Osteoblast (primary cell): Measurements from ENCODE around the gene FAM50A. TPM values are rescaled to one million over a fixed set of nuclear protein-coding genes. Genes with fewer than 3 reads are reported as not detected.
A peak's percentile ranks its signal among the peaks of the same experiment; 100 is the strongest.

Experiments
- DNase-seq: peaks from one replicate; pipeline ENCODE4 v3.0.0; 2011; ENCODE audit warnings: low spot score, mixed read lengths; ENCODE audit not compliant: insufficient read length; ENCODE audit errors: missing footprints
- H2AFZ ChIP-seq: 2 replicates; pipeline ENCODE4 v1.6.0; 2011; ENCODE audit warnings: mild to moderate bottlenecking, low read length
- H3K27ac ChIP-seq: 2 replicates; pipeline ENCODE4 v1.5.1; 2011; ENCODE audit warnings: mild to moderate bottlenecking, low read depth, low read length, moderate library complexity
- H3K27me3 ChIP-seq: 2 replicates; pipeline ENCODE4 v1.6.0; 2012; ENCODE audit warnings: mild to moderate bottlenecking, control low read depth, inconsistent platforms, low read length, moderate library complexity; ENCODE audit not compliant: insufficient read depth
- H3K36me3 ChIP-seq: 2 replicates; pipeline ENCODE4 v1.5.1; 2011; ENCODE audit warnings: mild to moderate bottlenecking, low read length, control low read depth, moderate library complexity; ENCODE audit not compliant: insufficient read depth
- H3K4me1 ChIP-seq: 2 replicates; pipeline ENCODE4 v1.5.1; 2011; ENCODE audit warnings: mild to moderate bottlenecking, low read length, control low read depth, moderate library complexity; ENCODE audit not compliant: insufficient read depth
- H3K4me2 ChIP-seq: 2 replicates; pipeline ENCODE4 v1.6.0; 2011; ENCODE audit warnings: mild to moderate bottlenecking, low read length; ENCODE audit not compliant: insufficient read depth
- H3K4me3 ChIP-seq: fragments of 200-600 bp; sonication (generic); 3 replicates; pipeline ENCODE4 v1.5.1; 2012; ENCODE audit warnings: mild to moderate bottlenecking, low read length, inconsistent platforms; ENCODE audit not compliant: insufficient read depth
- H3K79me2 ChIP-seq: 2 replicates; pipeline ENCODE4 v1.6.0; 2012; ENCODE audit warnings: mild to moderate bottlenecking, low read length, control low read depth, inconsistent platforms; ENCODE audit not compliant: insufficient read depth
- H3K9me3 ChIP-seq: 2 replicates; pipeline ENCODE4 v1.5.1; 2011; ENCODE audit warnings: low read depth, low read length, control low read depth
- H4K20me1 ChIP-seq: 2 replicates; pipeline ENCODE4 v1.6.0; 2012; ENCODE audit warnings: mild to moderate bottlenecking, low read length, control low read depth; ENCODE audit not compliant: insufficient read depth
- total RNA-seq: library from RNA; depleted of rRNA; stranded (reverse); fragments of >200 nt; gene quantifications from 2 replicates; pipeline ENCODE4 v1.2.3, GENCODE V29; 2012
- TF ChIP-seq, protein P1 (sequence below): IDR thresholded peaks from 2 replicates; pipeline ENCODE4 v1.5.1; 2011; ENCODE audit warnings: mild to moderate bottlenecking, low read depth, low read length, moderate library complexity; ENCODE audit errors: extremely low read depth

Gene FAM50A
- total RNA-seq, 1 donor = 48.1 TPM

GRCh38 chrX:154412468-154412867 lies 31.5 kb upstream of the FAM50A start:
- peaks cover 13% of the 10 kb centered on the region for H3K4me1 ChIP-seq
- peak overlapping the region; percentile 80 for H3K4me2 ChIP-seq
- no peak overlapping the region for H2AFZ ChIP-seq
- peak overlapping the region; percentile 37 for H3K27ac ChIP-seq
- no peak for DNase-seq
- H3K79me2 ChIP-seq = peaks cover 20% of the 10 kb centered on the region
- no peaks in the 10 kb centered on the region for H3K27me3 ChIP-seq
- TF ChIP-seq, protein P1, sequence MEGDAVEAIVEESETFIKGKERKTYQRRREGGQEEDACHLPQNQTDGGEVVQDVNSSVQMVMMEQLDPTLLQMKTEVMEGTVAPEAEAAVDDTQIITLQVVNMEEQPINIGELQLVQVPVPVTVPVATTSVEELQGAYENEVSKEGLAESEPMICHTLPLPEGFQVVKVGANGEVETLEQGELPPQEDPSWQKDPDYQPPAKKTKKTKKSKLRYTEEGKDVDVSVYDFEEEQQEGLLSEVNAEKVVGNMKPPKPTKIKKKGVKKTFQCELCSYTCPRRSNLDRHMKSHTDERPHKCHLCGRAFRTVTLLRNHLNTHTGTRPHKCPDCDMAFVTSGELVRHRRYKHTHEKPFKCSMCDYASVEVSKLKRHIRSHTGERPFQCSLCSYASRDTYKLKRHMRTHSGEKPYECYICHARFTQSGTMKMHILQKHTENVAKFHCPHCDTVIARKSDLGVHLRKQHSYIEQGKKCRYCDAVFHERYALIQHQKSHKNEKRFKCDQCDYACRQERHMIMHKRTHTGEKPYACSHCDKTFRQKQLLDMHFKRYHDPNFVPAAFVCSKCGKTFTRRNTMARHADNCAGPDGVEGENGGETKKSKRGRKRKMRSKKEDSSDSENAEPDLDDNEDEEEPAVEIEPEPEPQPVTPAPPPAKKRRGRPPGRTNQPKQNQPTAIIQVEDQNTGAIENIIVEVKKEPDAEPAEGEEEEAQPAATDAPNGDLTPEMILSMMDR = no peak
- no peaks in the 10 kb centered on the region for H3K9me3 ChIP-seq
- H3K4me3 ChIP-seq = peak overlapping the region; percentile 76
- peaks cover 6% of the 10 kb centered on the region for H4K20me1 ChIP-seq
- no peaks in the 10 kb centered on the region for H3K36me3 ChIP-seq

DNA sequence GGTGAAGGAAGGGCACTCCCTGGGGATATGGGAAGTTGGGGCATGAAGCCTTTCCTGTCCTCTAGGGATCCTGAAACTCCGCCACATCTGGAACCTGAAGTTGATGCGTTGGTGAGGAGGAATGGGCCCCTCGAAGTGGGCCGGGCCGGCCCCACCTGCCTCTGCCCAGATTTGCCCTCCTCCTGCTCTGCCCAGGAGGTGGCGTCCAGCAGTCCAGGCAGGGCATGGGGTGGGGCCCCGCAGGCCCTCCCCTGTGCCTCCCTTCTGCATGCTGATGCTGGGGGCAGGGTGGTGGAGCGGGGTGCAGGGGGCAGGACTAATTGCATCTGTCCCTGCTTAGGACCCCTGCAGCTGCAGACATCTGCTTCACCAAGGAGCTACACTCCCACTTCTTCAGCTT lies 30.8 kb upstream of the FAM50A start:
- DNase-seq = no peak
- H2AFZ ChIP-seq = no peak overlapping the region
- no peaks in the 10 kb centered on the region for H3K36me3 ChIP-seq
- peaks cover 18% of the 10 kb centered on the region for H3K79me2 ChIP-seq
- no peak overlapping the region for H3K4me3 ChIP-seq
- H4K20me1 ChIP-seq = peaks cover 6% of the 10 kb centered on the region
- TF ChIP-seq, protein P1 = no peak
- H3K4me1 ChIP-seq = peaks cover 11% of the 10 kb centered on the region
- H3K27me3 ChIP-seq = no peaks in the 10 kb centered on the region
- no peak overlapping the region for H3K4me2 ChIP-seq
- H3K27ac ChIP-seq = no peak overlapping the region
- no peaks in the 10 kb centered on the region for H3K9me3 ChIP-seq

DNA sequence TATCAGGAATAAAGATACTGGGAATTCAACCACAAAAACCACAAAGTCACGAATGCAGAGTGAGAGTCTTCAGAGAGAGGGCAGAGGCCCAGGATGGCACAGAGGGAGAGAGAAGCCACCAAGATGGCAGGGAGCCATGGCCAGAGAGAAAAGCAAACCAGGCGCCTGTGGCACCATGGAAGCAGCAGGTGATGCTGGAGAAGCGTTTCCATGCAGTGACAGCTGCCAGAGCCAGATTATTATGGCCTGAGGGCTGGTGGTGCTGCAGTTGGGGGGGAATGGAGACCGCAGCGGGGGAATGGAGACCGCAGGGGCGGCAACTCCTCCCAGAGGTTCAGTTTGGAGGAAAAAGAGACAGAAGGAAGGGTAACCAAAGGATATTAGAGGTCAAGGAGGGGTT lies 26.8 kb upstream of the FAM50A start:
- Histone ChIP-seq H3K9me3 (no peaks in the 10 kb centered on the region), H3K4me3 (no peak overlapping the region), H4K20me1 (peaks cover 4% of the 10 kb centered on the region), H3K27ac (no peak overlapping the region), H2AFZ (no peak overlapping the region), H3K79me2 (peaks cover 5% of the 10 kb centered on the region), H3K27me3 (no peaks in the 10 kb centered on the region), H3K36me3 (no peaks in the 10 kb centered on the region), H3K4me1 (no peaks in the 10 kb centered on the region), H3K4me2 (no peak overlapping the region)
- no peak for DNase-seq
- TF ChIP-seq, protein P1 = no peak

DNA sequence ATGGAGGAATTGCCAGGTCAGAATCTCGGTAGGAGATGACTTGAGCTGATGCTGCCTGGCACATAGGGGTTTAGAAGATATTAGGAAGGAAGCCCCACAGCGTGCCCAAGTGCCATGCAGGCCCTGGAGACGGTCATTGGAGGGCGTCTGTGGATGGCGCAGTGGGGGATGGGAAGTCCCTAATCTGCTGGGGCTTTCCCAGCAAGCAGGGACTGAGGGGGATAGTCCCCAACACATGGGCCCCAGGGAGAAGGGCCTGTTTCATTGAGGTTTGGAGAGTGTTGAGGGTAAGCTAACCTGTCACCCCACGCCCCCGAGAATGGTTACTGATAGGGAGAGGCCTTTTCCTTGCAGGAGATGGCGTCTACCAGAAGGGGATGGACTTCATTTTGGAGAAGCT lies 24.8 kb upstream of the FAM50A start:
- no peaks in the 10 kb centered on the region for H3K4me1 ChIP-seq
- no peak overlapping the region for H3K4me3 ChIP-seq
- no peak overlapping the region for H3K27ac ChIP-seq
- H3K9me3 ChIP-seq = no peaks in the 10 kb centered on the region
- no peaks in the 10 kb centered on the region for H3K36me3 ChIP-seq
- DNase-seq = no peak
- H3K27me3 ChIP-seq = no peaks in the 10 kb centered on the region
- H2AFZ ChIP-seq = no peak overlapping the region
- TF ChIP-seq, protein P1 = no peak
- H3K79me2 ChIP-seq = no peaks in the 10 kb centered on the region
- H4K20me1 ChIP-seq = no peaks in the 10 kb centered on the region
- no peak overlapping the region for H3K4me2 ChIP-seq
